Gastroesophageal sphincter (tissue), 4 donors: ENCODE data around the gene C1orf159. TPM values are rescaled to one million over a fixed set of nuclear protein-coding genes. Genes with fewer than 3 reads are reported as not detected.
A peak's percentile ranks its signal among the peaks of the same experiment; 100 is the strongest.

Experiments used
- ATAC-seq: fragments of 150-250 bp; one replicate; pipeline ENCODE4 v1.9.1; 2016; ENCODE audit warnings: mild to moderate bottlenecking, moderate library complexity
- H3K27ac ChIP-seq, 4 donors: fragments of 200-600 bp; sonication (generic) in 3 of 4; 1 replicate in 3 of 4; 2 replicates in 1 of 4; pipeline ENCODE4 v1.5.1; 2016 to 2019
- H3K27me3 ChIP-seq: fragments of 200-600 bp; sonication (generic); one replicate; pipeline ENCODE4 v1.5.1; 2019
- H3K36me3 ChIP-seq, 2 donors: fragments of 200-600 bp; sonication (generic); one replicate each; pipeline ENCODE4 v1.5.1; 2019; ENCODE audit warnings: control low read depth in 1 of 2
- H3K4me1 ChIP-seq, 3 donors: fragments of 200-600 bp; sonication (generic); 1 replicate in 2 of 3; 2 replicates in 1 of 3; pipeline ENCODE4 v1.5.1; 2016 to 2019; ENCODE audit warnings: control low read depth in 2 of 3
- H3K4me3 ChIP-seq, 2 donors: fragments of 200-600 bp; sonication (generic); one replicate each; pipeline ENCODE4 v1.5.1; 2019; ENCODE audit warnings: mild to moderate bottlenecking in 1 of 2, moderate library complexity in 1 of 2
- H3K9me3 ChIP-seq, 3 donors: fragments of 200-600 bp; sonication (generic); one replicate each; pipeline ENCODE4 v1.5.1; 2017 to 2019; ENCODE audit warnings: control low read depth in 2 of 3
- CTCF ChIP-seq, 4 experiments: fragments of 200-600 bp in 2 of 4; fragments of 450-650 bp in 2 of 4; sonication (generic) in 1 of 4; IDR thresholded peaks; one replicate each; pipeline ENCODE4 v1.5.1; 2017 to 2019; ENCODE audit warnings: antibody characterized with exemption in 4 of 4, mild to moderate bottlenecking in 2 of 4, moderate library complexity in 2 of 4
- EP300 ChIP-seq: sonication (generic); formaldehyde crosslinking; IDR thresholded peaks from one replicate; pipeline ENCODE4 v1.6.1; 2017; ENCODE audit warnings: antibody characterized with exemption, mild to moderate bottlenecking
- POLR2A ChIP-seq, 2 donors: fragments of 450-650 bp; IDR thresholded peaks; one replicate each; pipeline ENCODE4 v1.6.1; 2017; ENCODE audit warnings: antibody characterized with exemption in 2 of 2, mild to moderate bottlenecking in 2 of 2, moderate library complexity in 1 of 2
- POLR2AphosphoS5 ChIP-seq: sonication (generic); formaldehyde crosslinking; IDR thresholded peaks from one replicate; pipeline ENCODE4 v1.6.1; 2017; ENCODE audit warnings: antibody characterized with exemption
- WGBS, 2 donors: methylation state at CpG; one replicate each; pipeline ENCODE4 v1.1.5; 2018; ENCODE audit warnings: low coverage in 1 of 2; 5-methylcytosine and 5-hydroxymethylcytosine counted together
- total RNA-seq, 4 donors: library from RNA; depleted of rRNA; stranded (reverse); fragments of >200 nt; gene quantifications; one replicate each; pipeline ENCODE4 v1.1.0, GENCODE V29; 2016

C1orf159 gene
- total RNA-seq, 4 donors from 2014 or later: 6.3 to 15.3 (median 9.9) TPM

- Histone ChIP-seq H3K27ac (peak overlapping the region in 2 of 4 donors; percentile 48 to 85), H3K27me3 (peaks cover 47% of the 10 kb centered on the region), H3K4me3 (peak overlapping the region; percentile 95 to 97), H3K9me3 (peaks cover 0 to 3% (median 0%) of the 10 kb centered on the region in 3 donors), H3K36me3 (peaks cover 0 to 17% of the 10 kb centered on the region in 2 donors), H3K4me1 (peaks cover 0 to 24% (median 7%) of the 10 kb centered on the region in 3 donors)
- no peak for ATAC-seq
- TF ChIP-seq POLR2AphosphoS5: no peak
- no peak for TF ChIP-seq POLR2A (IDR thresholded peaks at IDR 0.05)
- TF ChIP-seq CTCF (IDR thresholded peaks at IDR 0.05): no peak
- no peak for TF ChIP-seq EP300
- WGBS, 2 donors: no CpG with 5 or more reads among the region's 47 CpGs
Observed at GRCh38 chr1:1116701-1117468, 996 bp upstream of the C1orf159 start.

- peak overlapping the region; percentile 52 to 89 (median 86) for H3K27ac ChIP-seq
- H3K9me3 ChIP-seq: peaks cover 0 to 3% (median 0%) of the 10 kb centered on the region in 3 donors
- 5 to 7% methylated on average over 14 to 17 of the region's 41 CpGs for WGBS, 2 donors
- TF ChIP-seq POLR2AphosphoS5: no peak
- TF ChIP-seq EP300: no peak
- no peak for TF ChIP-seq POLR2A (IDR thresholded peaks at IDR 0.05)
- TF ChIP-seq CTCF (IDR thresholded peaks at IDR 0.05): no peak
- H3K27me3 ChIP-seq: peaks cover 31% of the 10 kb centered on the region
- peaks cover 0 to 21% (median 4%) of the 10 kb centered on the region in 3 donors for H3K4me1 ChIP-seq
- peak overlapping the region; percentile 95 to 97 for H3K4me3 ChIP-seq
- H3K36me3 ChIP-seq: peaks cover 0 to 23% of the 10 kb centered on the region in 2 donors
- ATAC-seq: no peak
Observed at GRCh38 chr1:1115136-1115785, 628 bp downstream of the C1orf159 start.

- 83 to 100% methylated on average over 2 to 10 of the region's 13 CpGs for WGBS, 2 donors
- Histone ChIP-seq H3K36me3 (peaks cover 0 to 23% of the 10 kb centered on the region in 2 donors), H3K4me3 (no peak overlapping the region), H3K27ac (no peak overlapping the region), H3K4me1 (peaks cover 0 to 21% (median 4%) of the 10 kb centered on the region in 3 donors), H3K27me3 (peaks cover 23% of the 10 kb centered on the region), H3K9me3 (peaks cover 0 to 3% (median 0%) of the 10 kb centered on the region in 3 donors)
- TF ChIP-seq CTCF (IDR thresholded peaks at IDR 0.05) (no peak), EP300 (no peak), POLR2A (IDR thresholded peaks at IDR 0.05) (no peak), POLR2AphosphoS5 (no peak)
- ATAC-seq: no peak
Observed at GRCh38 chr1:1114431-1114830, 1.5 kb downstream of the C1orf159 start.

GRCh38 chr1:1112237-1112985, 3.5 kb downstream of the C1orf159 start:
- H3K4me1 ChIP-seq: peaks cover 0 to 21% (median 4%) of the 10 kb centered on the region in 3 donors
- peaks cover 3% of the 10 kb centered on the region for H3K27me3 ChIP-seq
- 88 to 96% methylated on average over 15 to 19 of the region's 30 CpGs for WGBS, 2 donors
- TF ChIP-seq POLR2AphosphoS5 (no peak), POLR2A (IDR thresholded peaks at IDR 0.05) (no peak), CTCF (IDR thresholded peaks at IDR 0.05) (no peak), EP300 (no peak)
- no peak for ATAC-seq
- peaks cover 0 to 3% (median 0%) of the 10 kb centered on the region in 3 donors for H3K9me3 ChIP-seq
- H3K27ac ChIP-seq: no peak overlapping the region
- peaks cover 0 to 23% of the 10 kb centered on the region in 2 donors for H3K36me3 ChIP-seq
- no peak overlapping the region for H3K4me3 ChIP-seq
